Measurements from ENCODE around the gene GNB4.

The GNB4 gene

DNA sequence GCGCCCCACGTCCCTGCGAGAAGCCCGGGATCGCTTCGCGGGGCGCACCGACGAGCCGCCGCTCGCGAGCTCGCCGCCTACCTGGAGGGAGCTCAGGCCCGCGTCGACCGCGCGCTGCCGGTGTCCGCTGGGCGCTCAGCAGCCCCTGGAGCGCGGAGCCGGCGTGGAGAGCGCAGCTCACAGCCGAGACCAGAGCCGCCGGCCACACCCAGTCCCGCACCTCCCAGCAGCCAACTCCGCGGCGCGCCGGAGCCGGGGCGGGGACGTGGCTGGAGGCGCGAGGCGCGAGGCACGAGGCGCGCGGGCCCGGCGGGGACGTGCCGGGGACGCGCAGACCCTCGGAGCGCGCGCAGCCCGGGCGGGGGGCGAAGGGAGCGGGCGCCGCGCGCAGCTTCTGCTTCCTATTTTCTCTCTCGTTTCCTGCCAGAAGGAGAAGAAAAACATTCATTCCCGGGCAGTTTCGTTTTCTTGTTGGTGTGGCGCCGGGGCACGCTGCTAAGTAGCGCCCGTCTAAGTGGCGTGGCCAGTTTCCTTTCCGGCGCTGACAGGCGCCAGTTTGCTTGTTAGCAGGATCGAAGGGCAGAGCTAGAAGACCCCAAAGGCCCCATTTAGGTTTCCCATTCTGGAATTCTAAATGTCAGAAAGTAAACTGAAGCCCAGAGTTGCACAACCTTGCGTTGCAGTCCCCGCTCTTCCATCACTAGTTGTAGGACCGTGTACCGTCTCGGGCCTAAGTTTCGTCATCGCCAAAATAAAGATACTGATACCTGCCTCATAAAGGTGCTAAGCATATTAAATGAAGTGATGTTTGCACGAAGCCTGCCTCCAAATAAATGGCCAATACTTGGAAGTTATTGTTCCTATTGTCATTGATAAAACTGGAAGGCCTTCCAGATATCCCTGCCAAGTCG lies at the start of gene GNB4:
GNB4 (minus strand) TSS at position 206 of the 911 bp plus-strand sequence. CDS start 25,270 bp downstream, outside the sequence.
- peak; percentile 96 to 99 (median 98) for DNase-seq

DNA sequence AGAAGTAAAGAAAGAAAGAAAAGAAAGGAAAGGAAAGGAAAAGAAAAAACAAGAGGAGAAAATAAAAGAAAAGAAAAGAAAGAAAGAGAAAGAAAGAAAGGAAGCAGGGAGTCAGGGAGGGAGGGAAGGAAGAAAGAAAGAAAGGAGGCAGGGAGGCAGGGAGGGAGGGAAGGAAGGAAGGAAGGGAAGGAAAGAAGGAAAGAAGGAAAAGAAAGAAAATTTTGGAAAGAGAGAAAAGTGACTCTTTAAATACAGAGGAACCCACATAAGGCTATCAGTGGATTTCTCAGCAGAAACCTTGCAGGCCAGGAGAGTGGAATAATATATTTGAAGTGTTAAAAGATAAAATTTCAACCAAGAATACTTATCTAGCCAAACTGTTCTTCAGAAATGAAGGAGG lies 44.2 kb upstream of the GNB4 start:
- DNase-seq: no peak

DNA sequence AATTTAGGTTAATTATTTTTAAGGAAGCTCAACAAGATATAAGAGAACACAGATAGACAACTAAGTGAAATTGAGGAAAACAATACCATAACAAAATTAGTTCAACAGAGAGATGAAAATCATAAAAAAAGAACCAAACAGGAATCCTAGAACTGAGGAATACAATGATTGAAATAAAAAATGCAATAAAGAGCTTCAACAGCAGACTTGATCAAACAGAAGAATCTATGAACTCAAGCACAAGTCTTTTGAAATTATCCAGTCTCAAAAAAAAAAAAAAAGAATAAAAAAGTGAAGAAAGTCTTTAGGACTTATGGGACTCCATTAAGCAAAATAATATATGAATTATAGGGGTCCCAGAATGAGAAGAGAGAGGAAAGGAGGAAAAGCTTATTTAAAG lies 42.0 kb upstream of the GNB4 start:
- DNase-seq: no peak

DNA sequence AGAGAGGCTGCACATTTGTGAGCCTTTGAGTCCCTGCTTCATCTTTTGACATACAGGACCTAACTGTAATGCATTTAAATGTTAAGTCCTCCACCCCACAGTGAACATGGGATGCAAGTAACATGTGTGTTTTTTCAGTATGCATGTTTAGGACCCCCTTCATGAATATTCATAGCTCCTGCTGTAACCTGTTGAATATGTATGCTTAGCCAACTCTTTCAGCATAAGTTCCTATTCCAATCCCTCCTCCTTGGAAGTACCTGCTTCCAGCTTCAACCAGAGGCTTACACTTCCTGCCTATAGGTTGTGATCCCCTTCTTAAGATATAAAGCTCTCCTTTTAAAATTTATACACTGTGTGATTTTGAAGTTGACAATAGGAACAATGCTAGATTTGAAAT lies 36.9 kb upstream of the GNB4 start:
- DNase-seq: no peak

DNA sequence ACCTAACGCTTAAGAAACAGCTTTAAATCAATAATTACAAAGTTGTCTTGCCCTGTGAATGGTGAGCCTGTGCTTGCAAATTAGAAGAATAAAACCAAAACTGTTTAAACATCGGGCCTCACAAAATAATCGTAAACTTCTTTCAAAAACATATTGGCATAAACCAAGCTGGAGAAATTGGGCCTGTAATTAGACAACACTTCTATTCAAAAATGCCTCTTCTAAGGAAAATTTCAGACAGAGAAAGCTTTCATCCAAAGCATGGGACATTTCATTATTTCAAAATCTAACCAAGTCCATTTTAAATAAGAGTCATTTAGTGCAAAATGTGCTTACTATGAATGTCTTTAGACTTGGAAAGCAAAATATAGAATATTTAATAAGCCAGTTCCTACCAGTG lies 35.5 kb upstream of the GNB4 start:
- no peak for DNase-seq

DNA sequence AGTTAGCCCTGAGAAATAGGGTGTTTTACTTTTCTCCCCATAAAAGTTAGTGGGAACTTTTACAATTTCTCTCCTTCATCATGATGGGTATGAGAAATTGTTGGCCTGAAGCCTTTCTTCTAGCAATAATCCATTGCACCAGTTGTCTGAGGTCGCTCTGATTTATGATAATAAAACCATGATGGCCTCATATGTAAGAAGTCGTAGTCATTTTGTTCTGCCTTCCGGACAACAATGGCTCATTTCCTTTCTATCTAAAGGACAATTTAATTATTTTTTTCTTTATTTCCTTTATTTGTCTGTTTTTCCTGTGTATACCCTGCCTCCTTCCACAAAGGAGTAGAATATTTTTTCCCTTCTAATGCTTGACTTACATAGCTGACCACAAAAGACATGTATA lies 31.6 kb upstream of the GNB4 start:
- no peak for DNase-seq

DNA sequence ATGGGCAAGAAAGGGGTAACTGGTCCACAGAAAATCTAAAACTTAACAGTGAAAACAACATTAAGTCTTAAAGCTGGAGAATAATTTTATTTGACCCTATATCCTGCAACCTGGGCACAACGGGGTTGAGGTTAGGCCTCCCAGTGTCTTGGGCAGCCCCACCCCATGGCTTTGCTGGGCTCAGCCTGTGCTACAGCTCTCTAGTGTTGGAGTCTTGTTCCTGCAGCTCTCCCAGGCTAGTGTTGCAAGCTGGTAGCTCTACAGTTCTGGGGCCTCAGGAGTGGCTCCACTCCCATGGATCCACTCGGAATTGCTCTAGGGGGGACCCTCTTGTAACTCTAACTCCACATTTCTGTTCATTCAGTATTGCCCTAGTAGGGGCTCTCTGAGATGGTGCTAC lies 24.9 kb upstream of the GNB4 start:
- DNase-seq: no peak

DNA sequence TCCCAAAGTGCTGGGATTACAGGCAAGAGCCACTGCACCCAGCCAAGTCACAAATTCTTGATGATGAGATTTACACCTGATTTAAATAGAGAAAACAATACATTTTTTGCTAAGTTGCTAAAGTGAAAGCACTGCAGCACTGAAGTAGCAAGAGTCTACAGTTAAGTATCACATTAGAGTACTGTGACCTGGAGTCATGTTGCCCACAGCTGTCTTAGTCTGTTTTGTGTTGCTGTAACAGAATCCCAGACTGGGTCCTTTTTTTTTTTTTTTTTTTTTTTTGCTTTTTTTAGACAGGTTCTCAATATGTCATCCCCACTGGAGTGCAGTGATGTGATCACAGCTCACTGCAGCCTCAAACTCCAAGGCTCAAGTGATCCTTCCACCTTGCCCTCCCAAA lies 23.2 kb upstream of the GNB4 start:
- peak; percentile 8 to 44 (median 14) for DNase-seq

DNA sequence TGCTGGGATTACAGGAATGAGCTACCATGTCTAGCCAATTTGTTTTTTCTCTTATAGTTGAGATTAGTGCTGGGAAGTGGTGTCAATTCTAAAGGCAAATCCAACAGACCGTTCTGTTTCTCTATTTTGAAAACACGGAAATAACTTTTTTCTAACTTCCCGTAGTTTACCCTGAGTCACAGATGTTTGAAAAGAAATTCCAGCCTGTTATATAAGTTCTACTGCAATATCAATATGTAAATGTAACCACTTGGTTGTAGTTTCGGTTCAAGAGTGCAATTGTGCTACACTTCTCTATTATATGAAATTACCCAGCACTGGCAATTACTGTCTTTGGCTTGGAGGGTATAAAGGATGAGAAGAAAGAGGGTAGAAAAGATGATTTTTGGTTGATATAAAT lies 22.3 kb upstream of the GNB4 start:
- DNase-seq: peak; percentile 76 to 99 (median 96)

DNA sequence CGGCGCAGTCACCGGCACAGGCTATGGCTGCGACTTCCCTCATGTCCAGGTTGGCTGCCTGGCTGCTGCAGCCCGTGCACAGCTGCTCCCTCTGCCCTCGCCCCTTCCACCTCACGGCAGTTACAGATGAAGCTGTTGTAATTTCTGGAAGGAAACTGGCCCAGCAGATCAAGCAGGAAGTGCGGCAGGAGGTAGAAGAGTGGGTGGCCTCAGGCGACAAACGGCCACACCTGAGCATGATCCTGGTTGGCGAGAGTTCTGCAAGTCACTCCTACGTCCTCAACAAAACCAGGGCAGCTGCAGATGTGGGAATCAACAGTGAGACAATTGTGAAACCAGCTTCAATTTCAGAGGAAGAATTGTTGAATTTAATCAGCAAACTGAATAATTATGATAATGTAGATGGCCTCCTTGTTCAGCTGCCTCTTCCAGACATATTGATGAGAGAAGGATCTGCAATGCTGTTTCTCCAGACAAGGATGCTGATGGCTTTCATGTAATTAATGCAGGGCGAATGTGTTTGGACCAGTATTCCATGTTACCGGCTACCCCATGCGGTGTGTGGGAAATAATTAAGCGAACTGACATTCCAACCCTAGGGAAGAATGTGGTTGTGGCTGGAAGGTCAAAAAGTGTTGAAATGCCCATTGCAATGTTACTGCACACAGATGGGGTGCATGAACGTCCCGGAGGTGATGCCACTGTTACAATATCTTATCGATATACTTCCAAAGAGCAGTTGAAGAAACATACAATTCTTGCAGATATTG lies 13.2 kb upstream of the GNB4 start:
- DNase-seq: no peak

DNA sequence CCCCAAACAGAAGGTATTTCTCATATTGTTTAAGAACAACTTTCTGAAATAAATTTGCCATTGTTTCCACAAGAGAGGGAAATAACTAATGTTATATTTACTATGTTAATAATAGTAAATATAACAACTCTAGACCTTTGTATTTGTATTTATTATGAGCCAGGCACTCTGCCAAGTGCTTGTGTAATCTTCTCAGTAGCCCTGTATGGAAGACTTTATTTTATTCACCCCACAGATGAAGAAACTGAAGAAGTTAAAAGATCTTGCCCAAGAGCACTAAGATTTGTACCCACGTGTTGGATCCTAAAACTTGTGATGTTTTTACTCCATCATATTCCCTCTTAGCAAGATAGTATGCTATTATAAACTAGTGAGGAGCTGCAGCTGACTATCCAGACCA lies 12.0 kb upstream of the GNB4 start:
- DNase-seq: no peak

DNA sequence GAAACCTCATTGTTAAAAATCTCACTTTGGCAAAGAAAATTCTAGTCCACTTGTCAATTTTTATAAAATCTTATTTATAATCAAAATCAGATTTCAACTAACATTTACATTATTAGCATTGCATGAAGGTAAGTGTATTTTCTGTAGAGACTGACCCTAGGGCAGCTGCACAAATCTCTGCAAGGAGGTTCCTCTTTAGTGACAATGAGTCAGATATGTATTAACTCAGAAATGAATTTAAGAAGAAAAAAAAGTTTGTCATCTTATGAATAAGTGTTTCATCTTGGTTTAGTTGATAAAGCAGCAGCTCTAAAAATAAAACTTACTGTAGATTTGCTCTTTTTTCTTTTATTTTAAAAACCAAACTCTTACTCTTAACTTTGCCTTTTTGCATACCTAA lies 9.0 kb upstream of the GNB4 start:
- DNase-seq: peak; percentile 36 to 82 (median 79)

DNA sequence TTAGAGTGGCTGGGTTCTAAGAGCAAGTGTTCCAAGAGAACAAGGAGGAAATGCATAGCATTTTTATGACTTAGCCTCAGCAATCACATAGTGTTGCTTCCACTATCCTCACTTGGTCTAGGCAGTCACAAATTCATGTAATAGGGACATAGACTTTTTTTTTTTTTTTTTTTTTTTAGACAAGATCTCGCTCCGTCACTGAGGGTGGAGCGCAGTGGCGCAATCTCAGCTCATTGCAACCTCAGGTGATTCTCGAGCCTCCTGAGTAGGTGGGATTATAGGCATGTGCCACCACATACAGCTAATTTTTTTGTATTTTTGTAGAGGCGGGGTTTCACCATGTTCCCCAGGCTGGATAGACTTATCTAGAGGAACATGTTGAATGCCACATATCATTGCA lies 4.7 kb upstream of the GNB4 start:
- no peak for DNase-seq

DNA sequence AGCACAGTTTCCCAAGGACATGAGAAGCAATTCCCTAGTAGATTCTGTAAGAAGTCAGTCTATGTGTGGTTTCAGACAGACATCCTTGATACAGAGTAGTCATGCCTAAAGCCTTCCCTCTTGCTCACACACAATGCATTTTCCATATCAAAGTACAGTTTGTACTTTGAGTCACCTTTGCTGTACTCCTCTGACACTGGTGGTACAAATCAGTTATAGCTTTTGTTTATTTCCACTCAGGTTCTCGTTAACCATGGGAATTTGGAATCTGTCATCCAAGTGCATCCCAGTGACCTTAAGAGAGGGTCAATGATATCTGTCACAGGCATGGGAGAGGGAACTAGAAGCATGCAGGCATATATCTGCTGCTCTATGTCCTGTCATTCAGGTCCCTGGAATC lies 3.6 kb upstream of the GNB4 start:
- no peak for DNase-seq

DNA sequence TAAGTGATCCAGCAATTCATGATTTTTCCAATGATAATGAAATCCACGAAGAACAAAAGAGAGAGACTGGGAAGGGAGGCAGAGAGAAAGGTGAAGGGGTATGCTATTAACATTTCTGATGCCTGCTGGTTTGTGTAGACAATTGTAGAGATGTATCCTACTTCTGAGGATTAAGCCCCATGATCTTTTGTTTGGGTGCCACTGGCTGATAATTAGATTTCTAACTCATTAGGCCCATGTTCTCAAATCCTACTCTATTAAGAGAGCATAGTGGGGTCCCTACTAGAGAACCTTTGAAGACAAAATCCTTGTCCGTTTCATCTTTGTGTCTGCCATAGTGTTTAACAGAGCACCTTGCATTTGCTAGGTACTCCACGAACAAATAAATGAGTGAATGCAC lies 2.7 kb upstream of the GNB4 start:
- DNase-seq: no peak

DNA sequence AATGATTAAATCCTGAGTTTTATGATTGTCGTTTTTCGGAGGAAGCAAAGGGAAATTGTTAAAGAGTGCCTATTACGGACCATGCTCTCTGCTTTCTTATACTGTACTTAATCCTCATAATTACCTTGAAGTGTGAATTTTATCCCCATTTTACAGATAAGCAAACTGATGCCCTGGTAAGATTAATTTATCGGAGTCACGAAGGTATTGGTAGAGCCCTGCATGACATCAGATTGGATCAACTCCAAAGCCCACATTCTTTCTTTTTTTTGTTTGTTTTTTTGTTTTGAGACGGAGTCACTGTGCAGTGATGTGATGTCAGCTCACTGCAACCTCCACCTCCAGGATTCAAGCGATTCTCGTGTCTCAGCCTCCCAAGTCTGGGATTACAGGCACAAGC lies 1.6 kb upstream of the GNB4 start:
- DNase-seq: no peak

DNA sequence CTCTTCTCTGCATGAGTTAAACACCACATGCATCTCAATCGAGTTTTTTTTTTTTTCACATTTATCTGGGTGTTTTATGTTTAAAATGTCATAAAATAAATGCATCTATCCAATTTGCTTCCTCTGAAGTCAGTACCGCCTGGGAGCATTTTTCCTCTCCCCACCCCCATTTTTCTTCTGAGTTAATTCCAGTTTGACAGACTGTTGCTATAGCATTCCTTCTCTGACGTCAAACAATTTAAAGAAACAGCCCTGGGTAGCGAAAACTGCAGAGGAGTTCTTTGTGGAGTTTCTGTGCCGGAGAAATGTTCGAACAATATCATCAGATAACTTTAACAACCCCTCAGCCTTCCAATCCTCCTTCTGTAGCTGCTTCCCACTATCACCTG lies 900 bp upstream of the GNB4 start:
- peak in 2 of 3 donors; percentile 31 to 59 for DNase-seq

DNA sequence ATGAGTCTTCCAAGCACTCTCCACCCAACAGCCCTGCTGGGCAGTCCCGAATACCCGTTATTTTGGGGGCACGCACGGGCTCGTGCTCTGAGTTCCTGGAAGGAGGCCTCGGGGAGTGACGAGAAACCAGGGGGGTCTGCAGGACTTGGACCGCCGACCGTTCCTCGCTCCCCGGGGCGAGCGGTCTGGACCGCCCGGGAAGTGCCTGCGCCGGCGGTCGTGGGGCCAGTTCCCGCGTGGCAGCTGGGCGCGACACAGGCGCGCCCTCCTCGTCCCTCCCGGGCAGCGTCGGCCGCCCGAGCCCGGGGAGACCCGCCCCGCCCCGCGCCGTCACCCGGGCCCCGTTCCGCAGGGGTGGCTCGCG lies 387 bp downstream of the GNB4 start:
- DNase-seq: peak; percentile 71 to 90 (median 81)

DNA sequence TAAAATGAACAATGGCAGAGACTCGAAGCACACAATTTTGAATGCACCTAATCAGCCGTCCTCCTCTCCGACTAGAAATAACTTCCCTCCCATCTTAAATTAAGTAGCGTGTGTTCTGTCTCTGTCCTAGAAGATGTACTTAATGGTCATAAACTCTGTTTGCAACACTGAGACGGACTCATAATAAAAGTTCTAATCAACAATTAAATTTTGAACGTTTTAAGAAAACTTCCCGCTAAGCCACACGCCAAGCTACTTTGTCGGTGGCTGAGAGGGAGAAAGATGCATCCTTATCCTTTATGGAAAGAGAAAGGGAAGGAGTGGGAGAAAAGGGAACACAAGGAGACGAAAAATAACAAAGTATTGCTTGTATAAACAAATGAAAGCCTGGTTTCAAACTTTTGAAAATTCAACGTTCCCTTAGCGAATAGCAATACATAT lies 989 bp downstream of the GNB4 start:
- DNase-seq: peak in 2 of 3 donors; percentile 21 to 35

DNA sequence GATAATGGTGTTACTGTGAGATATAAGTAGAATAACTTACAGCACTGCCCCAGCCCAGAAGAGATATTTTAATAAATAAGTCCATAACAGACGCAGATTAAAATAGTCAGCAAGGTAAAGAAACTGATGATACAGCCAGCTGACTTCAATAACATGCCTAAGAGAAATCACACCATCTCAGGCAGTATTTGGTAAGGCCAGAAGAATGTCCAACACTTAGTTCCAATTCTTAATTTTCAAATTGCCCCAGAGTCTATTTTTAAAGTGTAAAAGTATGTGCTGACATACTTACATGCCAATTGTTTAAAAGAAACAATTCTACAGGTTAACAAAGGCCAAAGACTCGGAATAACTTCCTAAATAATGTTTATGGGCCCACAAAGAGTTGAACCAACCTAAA lies 1.6 kb downstream of the GNB4 start:
- no peak for DNase-seq

DNA sequence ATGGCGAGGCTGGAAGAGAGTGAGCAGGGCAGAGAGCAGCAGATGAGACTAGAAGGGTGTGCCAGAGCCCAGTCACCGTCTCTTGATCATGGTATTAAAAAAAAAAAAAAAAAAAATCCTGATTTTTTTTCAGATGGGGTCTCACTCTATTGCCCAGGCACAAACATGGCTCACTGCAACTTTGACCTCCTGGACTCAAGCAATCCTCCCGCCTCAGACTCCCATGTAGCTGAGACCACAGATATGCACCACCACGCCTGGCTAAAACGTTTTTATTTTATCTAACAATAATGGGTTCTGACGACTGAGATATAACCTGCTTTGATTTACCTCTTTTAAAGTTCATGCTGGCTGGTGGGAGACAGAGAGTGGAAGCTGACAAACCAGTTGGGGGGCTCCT lies 4.0 kb downstream of the GNB4 start:
- no peak for DNase-seq

DNA sequence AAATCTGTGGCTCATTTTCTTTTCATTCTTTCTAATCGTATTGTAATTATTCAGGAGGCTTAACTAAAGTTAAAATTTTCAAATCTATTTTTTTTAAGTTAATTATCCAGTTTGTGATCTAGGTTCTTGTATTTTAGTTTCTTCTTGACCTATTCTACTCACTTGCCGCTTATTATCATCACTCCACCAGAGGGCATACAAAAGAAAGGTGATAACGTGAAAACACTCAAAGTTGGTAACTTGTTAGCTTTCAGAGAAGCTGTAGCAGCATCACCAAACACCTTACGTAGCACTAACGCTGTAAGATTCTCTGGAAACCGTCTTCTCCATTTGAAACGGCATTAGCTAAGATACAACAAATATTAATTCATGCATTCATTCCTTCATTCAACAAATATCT lies 4.8 kb downstream of the GNB4 start:
- DNase-seq: peak; percentile 28 to 49 (median 33)

DNA sequence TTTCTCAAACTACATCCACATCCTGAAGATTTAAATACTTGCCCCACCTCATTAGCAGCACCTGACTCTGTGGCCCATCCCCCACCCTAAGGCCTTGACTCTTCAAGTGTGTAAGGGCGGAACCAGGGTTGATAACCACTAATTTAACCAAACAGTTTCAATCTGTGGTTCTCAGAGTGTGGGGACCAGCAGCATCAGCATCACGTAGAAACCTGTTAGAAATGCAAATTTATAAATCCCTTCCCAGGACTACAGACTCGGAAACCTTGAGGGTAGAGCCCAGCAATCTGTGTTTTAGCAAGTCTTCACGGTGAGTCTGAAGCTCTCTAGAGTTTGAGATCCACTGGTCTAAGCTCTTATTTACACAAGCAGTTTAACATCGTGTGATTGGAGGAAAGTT lies 12.4 kb downstream of the GNB4 start:
- no peak for DNase-seq

DNA sequence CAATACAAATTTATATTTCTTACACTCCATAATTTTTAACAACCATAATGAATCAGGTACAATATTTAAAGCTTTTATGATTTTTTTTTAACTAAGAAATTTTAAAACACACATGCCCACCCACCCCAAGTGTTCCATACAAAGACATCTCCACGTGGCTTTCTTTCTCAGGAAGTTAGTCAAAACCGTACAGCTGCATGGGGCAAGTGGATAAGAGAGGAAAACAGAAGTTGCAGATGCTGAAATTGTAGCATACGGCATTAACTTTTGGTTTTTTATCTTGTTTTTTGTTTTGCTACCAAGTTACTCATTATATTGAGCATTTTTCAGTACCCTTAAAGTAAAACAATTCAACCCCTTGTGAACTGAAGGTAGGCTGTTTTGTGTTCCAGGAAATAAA lies 14.8 kb downstream of the GNB4 start:
- DNase-seq: peak; percentile 29 to 57 (median 47)
